T-helper 17 cell (primary cell): ENCODE measurements around the gene DENND4C. TPM values are rescaled to one million over a fixed set of nuclear protein-coding genes. Genes with fewer than 3 reads are reported as not detected.
A peak's percentile ranks its signal among the peaks of the same experiment; 100 is the strongest.
"Not testable (repeated sequence)": the region's sequence is repeated elsewhere in the genome, so short reads cannot be mapped to it uniquely, and the experiment has no call there.

Source experiments
- ATAC-seq: fragments of 150-1000 bp; cut with Tn5 transposase; 2 replicates; pipeline ENCODE4 v1.10.0; 2021; ENCODE audit warnings: mild to moderate bottlenecking, moderate library complexity
- DNase-seq, 3 donors: peaks; one replicate each; pipeline versions ENCODE4 v3.0.0 to v3.0.0-alpha.2; 2020 to 2021
- H3K9me3 ChIP-seq: one replicate; pipeline ENCODE4 v1.7.0; 2013; ENCODE audit warnings: low read length, mild to moderate bottlenecking; ENCODE audit not compliant: control insufficient read depth, poor library complexity, severe bottlenecking
- H3K27ac Mint-ChIP-seq: one replicate; pipeline ENCODE4 v1.8.0; 2022; ENCODE audit warnings: mild to moderate bottlenecking, moderate library complexity, mixed read lengths
- H3K27me3 Mint-ChIP-seq: one replicate; pipeline ENCODE4 v1.8.0; 2022; ENCODE audit warnings: mixed read lengths
- H3K36me3 Mint-ChIP-seq: one replicate; pipeline ENCODE4 v1.8.0; 2022; ENCODE audit warnings: low read depth, mixed read lengths
- H3K4me1 Mint-ChIP-seq: one replicate; pipeline ENCODE4 v1.8.0; 2022; ENCODE audit warnings: mild to moderate bottlenecking, mixed read lengths
- H3K4me3 Mint-ChIP-seq: one replicate; pipeline ENCODE4 v1.8.0; 2022; ENCODE audit warnings: mild to moderate bottlenecking, moderate library complexity, mixed read lengths
- total RNA-seq, 4 donors: library from RNA in 2 of 4; stranded (reverse) in 2 of 4; gene quantifications; one replicate each; pipeline ENCODE4 v1.2.3 and lab custom pipeline; 2022 to 2026

Gene DENND4C
- total RNA-seq, 2 donors from 2014 or later = 49.4 to 54.4 TPM

DNA sequence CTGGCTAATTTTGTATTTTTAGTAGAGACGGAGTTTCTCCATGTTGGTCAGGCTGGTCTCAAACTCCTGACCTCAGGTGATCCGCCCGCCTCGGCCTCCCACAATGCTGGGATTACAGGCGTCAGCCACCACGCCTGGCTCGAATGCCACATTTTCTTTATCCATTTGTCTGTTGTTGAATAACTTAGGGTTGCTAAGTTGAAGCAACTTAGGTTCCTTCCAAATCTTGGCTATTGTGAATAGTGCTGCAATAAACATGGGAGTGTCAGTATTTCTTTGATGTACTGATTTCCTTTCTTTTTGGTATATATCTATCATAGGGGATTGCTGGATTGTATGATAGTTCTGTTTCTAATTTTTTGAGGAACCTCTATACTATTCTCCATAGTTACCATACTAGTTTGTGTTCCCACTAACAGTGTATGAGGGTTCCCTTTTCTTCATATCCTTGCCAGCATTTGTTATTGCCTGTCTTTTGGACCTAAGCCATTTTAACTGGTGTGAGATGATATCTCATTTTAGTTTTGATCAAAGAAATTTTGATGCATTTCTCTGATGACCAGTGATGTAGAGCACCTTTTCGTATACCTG is 29.3 kb downstream of the DENND4C start:
- not testable (repeated sequence) for H3K27me3 Mint-ChIP-seq, ATAC-seq, H3K9me3 ChIP-seq, DNase-seq, H3K4me3 Mint-ChIP-seq, H3K36me3 Mint-ChIP-seq
- peaks cover 37% of the 10 kb centered on the region for H3K4me1 Mint-ChIP-seq
- H3K27ac Mint-ChIP-seq = peak overlapping the region; percentile 47

DNA sequence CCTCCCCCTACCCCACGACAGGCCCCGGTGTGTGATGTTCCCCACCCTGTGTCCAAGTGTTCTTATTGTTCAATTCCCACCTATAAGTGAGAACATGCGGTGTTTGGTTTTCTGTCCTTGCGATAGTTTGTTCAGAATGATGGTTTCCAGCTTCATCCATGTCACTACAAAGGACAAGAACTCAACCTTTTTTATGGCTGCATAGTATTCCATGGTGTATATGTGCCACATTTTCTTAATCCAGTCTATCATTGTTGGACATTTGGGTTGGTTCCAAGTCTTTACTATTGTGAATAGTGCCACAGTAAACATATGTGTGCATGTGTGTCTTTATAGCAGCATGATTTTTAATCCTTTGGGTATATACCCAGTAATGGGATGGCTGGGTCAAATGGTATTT is 35.1 kb downstream of the DENND4C start:
- H3K27ac Mint-ChIP-seq, DNase-seq, H3K27me3 Mint-ChIP-seq, H3K9me3 ChIP-seq, ATAC-seq, H3K36me3 Mint-ChIP-seq: not testable (repeated sequence)
- peak overlapping the region; percentile 34 for H3K4me3 Mint-ChIP-seq
- peaks cover 50% of the 10 kb centered on the region for H3K4me1 Mint-ChIP-seq

DNA sequence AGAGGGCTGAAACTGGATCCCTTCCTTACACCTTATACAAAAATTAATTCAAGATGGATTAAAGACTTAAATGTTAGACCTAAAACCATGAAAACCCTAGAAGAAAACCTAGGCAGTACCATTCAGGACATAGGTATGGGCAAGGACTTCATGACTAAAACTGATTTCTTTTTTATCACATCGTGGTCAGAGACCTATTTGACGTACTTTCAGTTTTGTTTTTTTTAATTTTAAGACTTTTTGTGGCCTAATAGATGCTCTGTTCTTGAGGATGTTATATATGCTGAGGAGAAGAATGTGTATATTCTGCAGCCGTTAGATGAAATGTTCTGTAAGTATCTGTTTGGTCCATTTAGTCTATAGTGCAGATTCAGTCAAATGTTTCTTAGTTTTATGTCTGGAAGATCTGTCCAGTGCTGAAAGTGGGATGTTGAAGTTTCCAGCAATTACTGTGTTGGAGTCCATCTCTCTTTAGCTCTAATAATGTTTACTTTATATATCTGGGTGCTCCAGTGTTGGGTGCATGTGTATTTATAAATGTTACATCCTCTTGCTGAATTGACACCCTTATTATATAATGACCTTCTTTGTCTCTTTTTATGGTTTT is 36.4 kb downstream of the DENND4C start:
- DNase-seq, H3K36me3 Mint-ChIP-seq, H3K27me3 Mint-ChIP-seq, ATAC-seq, H3K9me3 ChIP-seq: not testable (repeated sequence)
- H3K4me3 Mint-ChIP-seq = peak overlapping the region; percentile 47
- H3K4me1 Mint-ChIP-seq = peaks cover 41% of the 10 kb centered on the region
- peak overlapping the region; percentile 8 for H3K27ac Mint-ChIP-seq

DNA sequence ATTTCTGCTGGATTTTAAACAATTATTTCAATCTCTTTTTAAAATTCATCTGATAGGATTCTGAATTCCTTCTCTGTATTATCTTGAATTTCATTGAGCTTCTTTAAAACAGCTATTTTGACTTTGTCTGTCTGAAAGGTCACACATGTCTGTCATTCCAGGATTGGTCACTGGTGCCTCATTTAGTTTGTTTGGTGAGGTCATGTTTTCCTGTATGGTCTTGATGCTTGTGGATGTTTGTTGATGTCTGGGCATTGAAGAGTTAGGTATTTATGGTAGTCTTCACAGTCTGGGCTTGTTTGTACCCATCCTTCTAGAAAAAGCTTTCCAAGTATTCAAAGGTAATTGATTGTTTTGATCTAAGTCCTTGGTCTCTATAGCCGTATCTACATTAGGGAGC is 39.1 kb downstream of the DENND4C start:
- no peaks in the 10 kb centered on the region for H3K36me3 Mint-ChIP-seq

DNA sequence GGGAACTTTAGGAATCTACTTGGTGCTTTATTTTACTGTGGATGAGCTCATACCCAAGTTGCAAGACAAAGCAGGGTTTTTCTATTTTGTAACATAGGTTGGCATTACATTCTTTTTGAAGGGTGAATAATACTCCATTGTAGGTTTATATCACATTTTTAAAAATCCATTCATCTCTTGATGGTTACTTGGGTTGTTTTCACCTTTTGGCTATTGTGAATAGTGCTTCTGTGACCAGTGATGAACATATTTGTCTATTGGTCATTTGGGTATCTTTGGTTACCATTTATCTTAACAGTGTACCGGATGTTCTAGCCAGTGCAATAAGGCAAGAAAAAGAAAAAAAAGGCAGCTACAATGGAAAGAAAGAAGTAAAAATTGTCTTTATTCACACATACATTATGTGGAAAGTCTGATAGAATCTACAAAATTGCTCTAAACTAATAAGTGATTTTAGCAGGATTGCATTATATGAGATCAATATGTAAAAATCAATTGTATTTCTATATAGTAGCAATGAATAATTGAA is 40.0 kb downstream of the DENND4C start:
- no peaks in the 10 kb centered on the region for H3K9me3 ChIP-seq
- DNase-seq (no peak), ATAC-seq (no peak)
- Mint-ChIP-seq H3K4me3 (no peak overlapping the region), H3K4me1 (peaks cover 30% of the 10 kb centered on the region), H3K27ac (no peak overlapping the region), H3K27me3 (no peaks in the 10 kb centered on the region), H3K36me3 (no peaks in the 10 kb centered on the region)

More for the DNA sequence above, 39.1 kb downstream of the DENND4C start:
- ATAC-seq = no peak
- Mint-ChIP-seq H3K27ac (peak overlapping the region; percentile 56), H3K27me3 (no peaks in the 10 kb centered on the region), H3K4me1 (peaks cover 32% of the 10 kb centered on the region), H3K4me3 (no peak overlapping the region)
- no peaks in the 10 kb centered on the region for H3K9me3 ChIP-seq
- DNase-seq = no peak

DNA sequence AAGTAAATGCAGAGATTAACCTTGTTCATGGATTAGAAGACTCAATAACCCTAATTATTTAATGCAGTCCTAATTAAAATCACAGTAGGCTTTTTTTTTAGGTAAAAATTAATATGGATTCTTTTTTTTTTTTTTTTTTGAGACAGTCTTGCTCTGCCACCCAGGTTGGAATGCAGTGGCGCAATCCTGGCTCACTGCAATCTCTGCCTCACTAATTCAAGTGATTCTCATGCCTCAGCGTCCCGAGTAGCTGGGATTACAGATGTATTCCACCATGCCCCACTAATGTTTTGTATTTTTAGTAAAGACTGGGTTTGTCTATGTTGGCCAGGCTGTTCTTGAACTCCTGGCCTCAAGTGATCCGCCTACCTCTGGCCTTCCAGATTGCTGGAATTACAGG is 40.6 kb downstream of the DENND4C start:
- peaks cover 31% of the 10 kb centered on the region for H3K4me1 Mint-ChIP-seq
- no peak for DNase-seq
- no peak overlapping the region for H3K4me3 Mint-ChIP-seq
- no peaks in the 10 kb centered on the region for H3K27me3 Mint-ChIP-seq
- no peaks in the 10 kb centered on the region for H3K36me3 Mint-ChIP-seq
- no peaks in the 10 kb centered on the region for H3K9me3 ChIP-seq
- no peak overlapping the region for H3K27ac Mint-ChIP-seq
- no peak for ATAC-seq

DNA sequence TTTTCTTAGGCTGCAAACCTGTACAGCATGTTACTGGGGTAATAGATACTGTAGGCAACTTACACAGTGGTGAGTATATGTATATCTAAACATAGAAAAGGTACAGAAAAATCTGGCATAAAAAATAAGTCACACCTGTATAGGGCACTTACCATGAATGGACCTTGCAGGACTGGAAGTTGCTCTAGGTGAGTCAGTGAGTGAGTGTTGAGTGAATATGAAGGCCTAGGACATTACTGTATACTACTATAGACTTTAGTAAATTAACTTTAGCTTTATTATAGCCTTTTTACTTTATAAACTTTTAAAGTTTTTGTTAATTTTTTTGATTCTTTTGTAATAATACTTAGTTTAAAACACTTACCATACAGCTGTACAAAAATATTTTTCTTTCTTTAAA is 51.3 kb downstream of the DENND4C start:
- H3K36me3 Mint-ChIP-seq = no peaks in the 10 kb centered on the region
- no peaks in the 10 kb centered on the region for H3K27me3 Mint-ChIP-seq
- H3K9me3 ChIP-seq = no peaks in the 10 kb centered on the region
- DNase-seq = no peak
- ATAC-seq = no peak
- H3K4me3 Mint-ChIP-seq = no peak overlapping the region
- H3K27ac Mint-ChIP-seq = no peak overlapping the region
- H3K4me1 Mint-ChIP-seq = peaks cover 21% of the 10 kb centered on the region

DNA sequence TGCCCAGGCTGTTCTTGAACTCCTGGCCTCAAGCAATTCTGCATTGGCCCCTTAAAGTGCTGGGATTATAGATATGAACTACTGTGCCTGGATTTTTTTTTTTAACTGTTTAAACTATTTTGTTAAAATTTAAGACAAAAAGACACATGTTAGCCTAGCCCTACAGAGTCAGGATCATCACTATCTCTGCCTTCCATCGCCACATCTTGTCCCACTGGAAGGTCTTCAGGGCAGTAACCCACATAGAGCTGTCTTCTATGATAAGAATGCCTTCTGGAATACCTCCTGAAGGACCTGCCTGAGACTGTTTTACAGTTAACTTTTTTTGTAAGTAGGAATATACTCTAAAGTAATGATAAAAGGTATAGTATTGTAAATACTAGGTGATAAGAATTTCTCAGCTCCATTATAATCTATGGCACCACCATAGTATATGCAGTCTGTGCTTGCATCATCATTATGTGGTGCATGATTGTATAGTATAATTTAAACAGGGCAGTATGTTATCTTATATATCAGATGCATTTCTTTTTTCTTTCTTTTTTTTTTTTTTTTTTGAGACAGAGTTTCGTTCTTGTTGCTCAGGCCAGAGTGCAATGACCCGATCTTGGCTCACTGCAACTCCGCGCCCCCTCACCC is 52.7 kb downstream of the DENND4C start:
- peaks cover 20% of the 10 kb centered on the region for H3K4me1 Mint-ChIP-seq
- H3K27ac Mint-ChIP-seq = no peak overlapping the region
- H3K27me3 Mint-ChIP-seq = no peaks in the 10 kb centered on the region
- DNase-seq (no peak), ATAC-seq (no peak)
- no peaks in the 10 kb centered on the region for H3K9me3 ChIP-seq
- H3K4me3 Mint-ChIP-seq = no peak overlapping the region
- H3K36me3 Mint-ChIP-seq = no peaks in the 10 kb centered on the region

DNA sequence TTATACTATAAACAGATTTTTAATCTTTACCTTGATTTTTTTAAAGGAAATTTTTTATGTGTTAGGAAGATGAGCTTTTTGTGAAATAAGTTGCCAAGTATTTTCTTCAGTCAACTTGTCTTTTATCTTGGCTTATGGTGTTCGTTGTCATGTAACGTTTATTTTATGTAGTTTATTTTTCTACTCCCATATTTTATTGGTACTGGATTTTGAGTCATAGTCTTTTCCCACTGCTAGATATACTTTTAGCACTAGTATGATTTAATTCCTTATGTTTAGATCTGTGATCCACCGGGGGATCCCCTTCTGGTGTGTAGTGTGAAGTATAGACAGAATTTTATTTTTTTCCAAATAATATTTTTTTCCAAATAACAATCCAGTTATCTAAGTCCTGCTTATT is 54.2 kb downstream of the DENND4C start:
- H3K4me1 Mint-ChIP-seq = peaks cover 20% of the 10 kb centered on the region
- DNase-seq (no peak), ATAC-seq (no peak)
- no peak overlapping the region for H3K4me3 Mint-ChIP-seq
- no peaks in the 10 kb centered on the region for H3K9me3 ChIP-seq
- H3K27ac Mint-ChIP-seq = no peak overlapping the region
- no peaks in the 10 kb centered on the region for H3K36me3 Mint-ChIP-seq
- no peaks in the 10 kb centered on the region for H3K27me3 Mint-ChIP-seq

DNA sequence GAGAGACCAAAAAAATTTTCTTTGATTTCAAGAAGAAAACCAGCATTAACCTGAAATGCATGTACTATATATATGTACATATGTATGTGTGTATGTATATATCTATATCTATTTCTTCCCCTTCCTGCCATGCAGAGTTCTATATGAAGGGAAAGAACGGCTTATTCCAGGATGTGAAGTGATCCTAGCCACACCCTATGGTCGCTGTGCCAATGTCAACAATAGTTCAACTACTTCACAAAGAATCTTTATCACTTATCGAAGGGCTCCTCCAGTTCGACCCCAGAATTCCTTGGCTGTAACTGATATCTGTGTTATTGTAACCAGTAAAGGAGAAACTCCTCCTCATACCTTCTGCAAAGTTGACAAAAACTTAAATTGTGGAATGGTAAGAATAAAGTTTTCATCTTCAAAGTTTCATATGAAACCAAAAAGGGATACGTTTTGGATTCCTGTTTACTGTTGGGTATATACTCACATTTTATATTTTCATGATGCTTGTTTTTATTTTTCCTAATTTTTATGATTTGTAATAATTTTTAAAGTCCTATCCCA is 56.2 kb downstream of the DENND4C start:
- no peak for DNase-seq
- H3K9me3 ChIP-seq = no peaks in the 10 kb centered on the region
- peaks cover 20% of the 10 kb centered on the region for H3K4me1 Mint-ChIP-seq
- no peak overlapping the region for H3K27ac Mint-ChIP-seq
- H3K36me3 Mint-ChIP-seq = no peaks in the 10 kb centered on the region
- ATAC-seq = no peak
- no peaks in the 10 kb centered on the region for H3K27me3 Mint-ChIP-seq
- H3K4me3 Mint-ChIP-seq = no peak overlapping the region

DNA sequence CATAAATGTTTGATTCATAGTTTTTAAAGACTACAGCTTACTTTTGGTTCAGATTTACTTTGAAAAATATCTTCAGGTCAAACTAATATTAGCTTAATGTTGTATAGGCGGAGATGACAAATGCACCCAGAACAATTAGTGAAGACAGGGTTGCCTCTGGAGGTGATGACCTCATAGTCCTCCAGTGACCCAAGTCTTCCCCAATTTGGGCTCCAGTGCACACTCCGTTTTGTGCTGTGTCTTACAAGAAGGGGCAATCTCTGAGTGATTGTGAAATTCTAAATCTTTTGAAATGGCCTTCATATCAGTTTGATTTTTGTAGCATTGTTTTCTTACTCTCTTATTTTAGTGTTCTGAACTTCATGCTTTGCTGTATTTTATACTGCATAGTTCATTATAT is 57.6 kb downstream of the DENND4C start:
- H3K36me3 Mint-ChIP-seq = peaks cover under 1% of the 10 kb centered on the region
- H3K4me1 Mint-ChIP-seq = peaks cover 19% of the 10 kb centered on the region
- no peaks in the 10 kb centered on the region for H3K9me3 ChIP-seq
- H3K4me3 Mint-ChIP-seq = no peak overlapping the region
- DNase-seq (no peak), ATAC-seq (no peak)
- H3K27me3 Mint-ChIP-seq = no peaks in the 10 kb centered on the region
- H3K27ac Mint-ChIP-seq = no peak overlapping the region

DNA sequence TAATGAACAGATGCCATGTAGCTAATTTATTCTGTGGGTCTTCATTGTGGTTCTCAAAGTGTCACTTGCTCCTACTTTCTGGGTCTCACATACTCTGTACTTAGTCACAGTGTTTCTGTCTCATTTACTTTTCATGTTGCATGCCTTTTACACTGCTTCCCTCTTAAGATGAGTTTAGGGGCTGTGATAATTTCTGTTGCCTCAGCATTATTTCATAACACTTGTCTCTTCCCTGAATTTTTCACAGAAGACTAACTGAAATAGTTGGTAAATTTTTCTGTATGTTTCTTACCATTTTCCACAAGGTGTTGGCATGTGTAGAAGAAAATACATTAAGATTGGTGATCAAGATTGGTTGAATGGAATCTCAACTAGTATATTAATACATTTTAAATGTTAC is 59.6 kb downstream of the DENND4C start:
- H3K4me3 Mint-ChIP-seq = no peak overlapping the region
- ATAC-seq = no peak
- no peak for DNase-seq
- H3K27ac Mint-ChIP-seq = no peak overlapping the region
- no peaks in the 10 kb centered on the region for H3K9me3 ChIP-seq
- peaks cover 20% of the 10 kb centered on the region for H3K4me1 Mint-ChIP-seq
- H3K27me3 Mint-ChIP-seq = no peaks in the 10 kb centered on the region
- peaks cover 10% of the 10 kb centered on the region for H3K36me3 Mint-ChIP-seq

DNA sequence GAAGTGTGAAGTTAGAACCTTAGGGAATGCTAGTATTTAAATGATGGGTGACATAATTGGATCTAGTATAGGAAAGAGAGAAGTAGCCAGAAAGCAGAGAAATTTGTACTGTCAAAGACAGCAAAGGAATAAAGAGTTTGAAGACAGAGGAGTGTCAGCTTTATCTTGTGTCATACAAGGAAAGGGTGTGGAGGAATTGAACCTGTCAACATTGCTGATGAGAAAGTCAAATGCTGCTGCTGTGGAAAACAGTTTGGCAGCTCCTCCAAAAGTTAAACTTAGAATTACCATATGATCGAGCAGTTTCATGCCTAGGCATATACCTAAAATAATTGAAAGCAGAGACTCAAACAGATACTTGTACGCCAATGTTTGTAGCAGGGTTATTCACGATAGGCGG is 63.7 kb downstream of the DENND4C start:
- H3K27ac Mint-ChIP-seq = peak overlapping the region; percentile 60
- peaks cover 11% of the 10 kb centered on the region for H3K4me1 Mint-ChIP-seq
- peak overlapping the region; percentile 7 for H3K4me3 Mint-ChIP-seq
- H3K27me3 Mint-ChIP-seq = no peaks in the 10 kb centered on the region
- DNase-seq (no peak), ATAC-seq (no peak)
- peaks cover 10% of the 10 kb centered on the region for H3K36me3 Mint-ChIP-seq
- no peaks in the 10 kb centered on the region for H3K9me3 ChIP-seq
